Vagina (tissue), 2 donors: Measurements from ENCODE around the gene UST.

Experiments used
- POLR2A ChIP-seq, 2 donors: fragments of 450-650 bp; IDR thresholded peaks; one replicate each; pipeline ENCODE4 v1.6.1; 2017; ENCODE audit warnings: antibody characterized with exemption in 2 of 2, mild to moderate bottlenecking in 2 of 2, moderate library complexity in 2 of 2
- POLR2AphosphoS5 ChIP-seq, 2 donors: sonication (generic); formaldehyde crosslinking; IDR thresholded peaks; one replicate each; pipeline ENCODE4 v1.9.0; 2017; ENCODE audit warnings: antibody characterized with exemption in 2 of 2, mild to moderate bottlenecking in 2 of 2, low read depth in 1 of 2; ENCODE audit not compliant: insufficient read depth in 1 of 2
- TF ChIP-seq, protein P1 (sequence below), 3 experiments: fragments of 450-650 bp in 2 of 3; fragments of 200-600 bp in 1 of 3; sonication (generic) in 1 of 3; IDR thresholded peaks; one replicate each; pipeline ENCODE4 v1.5.1; 2017 to 2019; ENCODE audit warnings: antibody characterized with exemption in 3 of 3, mild to moderate bottlenecking in 2 of 3, moderate library complexity in 2 of 3

- no peak for TF ChIP-seq POLR2A (IDR thresholded peaks at IDR 0.05)
- TF ChIP-seq, protein P1, sequence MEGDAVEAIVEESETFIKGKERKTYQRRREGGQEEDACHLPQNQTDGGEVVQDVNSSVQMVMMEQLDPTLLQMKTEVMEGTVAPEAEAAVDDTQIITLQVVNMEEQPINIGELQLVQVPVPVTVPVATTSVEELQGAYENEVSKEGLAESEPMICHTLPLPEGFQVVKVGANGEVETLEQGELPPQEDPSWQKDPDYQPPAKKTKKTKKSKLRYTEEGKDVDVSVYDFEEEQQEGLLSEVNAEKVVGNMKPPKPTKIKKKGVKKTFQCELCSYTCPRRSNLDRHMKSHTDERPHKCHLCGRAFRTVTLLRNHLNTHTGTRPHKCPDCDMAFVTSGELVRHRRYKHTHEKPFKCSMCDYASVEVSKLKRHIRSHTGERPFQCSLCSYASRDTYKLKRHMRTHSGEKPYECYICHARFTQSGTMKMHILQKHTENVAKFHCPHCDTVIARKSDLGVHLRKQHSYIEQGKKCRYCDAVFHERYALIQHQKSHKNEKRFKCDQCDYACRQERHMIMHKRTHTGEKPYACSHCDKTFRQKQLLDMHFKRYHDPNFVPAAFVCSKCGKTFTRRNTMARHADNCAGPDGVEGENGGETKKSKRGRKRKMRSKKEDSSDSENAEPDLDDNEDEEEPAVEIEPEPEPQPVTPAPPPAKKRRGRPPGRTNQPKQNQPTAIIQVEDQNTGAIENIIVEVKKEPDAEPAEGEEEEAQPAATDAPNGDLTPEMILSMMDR (IDR thresholded peaks at IDR 0.05), result no peak
- no peak for TF ChIP-seq POLR2AphosphoS5 (IDR thresholded peaks at IDR 0.05; ENCODE audit: insufficient read depth in 1 of 2, low read depth in 1 of 2)
Measured at GRCh38 chr6:148959501-148959900, 212.7 kb downstream of the UST start.
